Ovary (tissue), 3 donors: ENCODE data around the gene HES5.

Experiments
- EP300 ChIP-seq: sonication (generic); formaldehyde crosslinking; IDR thresholded peaks from one replicate; pipeline ENCODE4 v1.6.1; 2017; ENCODE audit warnings: antibody characterized with exemption
- TF ChIP-seq, protein P1 (sequence below), 3 donors: fragments of 450-650 bp in 2 of 3; fragments of 200-600 bp in 1 of 3; IDR thresholded peaks; one replicate each; pipeline versions ENCODE4 v1.5.1 to v1.8.0; 2016 to 2022; ENCODE audit warnings: antibody characterized with exemption in 3 of 3, mild to moderate bottlenecking in 1 of 3
- donor health status: DM: no; HTN: no; CAD: no.

DNA sequence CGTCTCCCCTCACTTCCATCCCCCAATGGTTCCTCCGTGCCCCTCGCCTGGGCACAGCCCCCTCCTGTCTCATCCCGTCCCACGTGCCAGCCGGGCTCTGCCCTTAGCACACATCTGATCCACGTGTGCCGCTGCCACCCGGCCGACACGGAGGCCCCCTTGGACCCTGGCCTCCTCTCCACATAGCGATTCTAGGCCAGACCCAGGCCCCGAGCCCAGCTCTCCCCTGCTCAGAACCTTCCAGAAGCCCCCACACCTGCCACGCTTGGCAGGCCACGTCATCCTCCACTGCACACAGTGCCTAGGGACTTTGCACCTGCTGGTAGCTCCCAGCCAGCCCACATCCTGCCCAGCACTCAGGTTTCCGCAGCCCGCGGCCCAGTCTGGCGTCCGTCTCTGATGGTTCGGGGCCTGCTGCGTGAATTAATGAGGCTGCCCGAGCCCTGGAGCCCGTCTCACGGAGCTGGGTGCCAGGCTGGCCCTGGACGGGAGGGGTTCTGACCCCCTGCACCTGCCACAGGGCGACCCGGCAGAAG, 33.9 kb downstream of the HES5 start:
- TF ChIP-seq, protein P1, sequence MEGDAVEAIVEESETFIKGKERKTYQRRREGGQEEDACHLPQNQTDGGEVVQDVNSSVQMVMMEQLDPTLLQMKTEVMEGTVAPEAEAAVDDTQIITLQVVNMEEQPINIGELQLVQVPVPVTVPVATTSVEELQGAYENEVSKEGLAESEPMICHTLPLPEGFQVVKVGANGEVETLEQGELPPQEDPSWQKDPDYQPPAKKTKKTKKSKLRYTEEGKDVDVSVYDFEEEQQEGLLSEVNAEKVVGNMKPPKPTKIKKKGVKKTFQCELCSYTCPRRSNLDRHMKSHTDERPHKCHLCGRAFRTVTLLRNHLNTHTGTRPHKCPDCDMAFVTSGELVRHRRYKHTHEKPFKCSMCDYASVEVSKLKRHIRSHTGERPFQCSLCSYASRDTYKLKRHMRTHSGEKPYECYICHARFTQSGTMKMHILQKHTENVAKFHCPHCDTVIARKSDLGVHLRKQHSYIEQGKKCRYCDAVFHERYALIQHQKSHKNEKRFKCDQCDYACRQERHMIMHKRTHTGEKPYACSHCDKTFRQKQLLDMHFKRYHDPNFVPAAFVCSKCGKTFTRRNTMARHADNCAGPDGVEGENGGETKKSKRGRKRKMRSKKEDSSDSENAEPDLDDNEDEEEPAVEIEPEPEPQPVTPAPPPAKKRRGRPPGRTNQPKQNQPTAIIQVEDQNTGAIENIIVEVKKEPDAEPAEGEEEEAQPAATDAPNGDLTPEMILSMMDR (IDR thresholded peaks at IDR 0.05), result no peak
- no peak for TF ChIP-seq EP300
